ENCODE data around the gene DNAJC11. TPM values are rescaled to one million over a fixed set of nuclear protein-coding genes. Genes with fewer than 3 reads are reported as not detected.

Gene DNAJC11
- total RNA-seq, 2 donors from 2014 or later, result 25.3 to 48.0 TPM

- Histone ChIP-seq H3K27ac (no peak overlapping the region), H3K4me3 (no peak overlapping the region), H3K9me3 (no peaks in the 10 kb centered on the region), H3K36me3 (peaks cover 31% of the 10 kb centered on the region), H3K27me3 (no peaks in the 10 kb centered on the region), H3K4me1 (peaks cover 0 to 4% of the 10 kb centered on the region in 2 donors)
- no peak for DNase-seq (ENCODE audit: low spot score)
- TF ChIP-seq, protein P1, sequence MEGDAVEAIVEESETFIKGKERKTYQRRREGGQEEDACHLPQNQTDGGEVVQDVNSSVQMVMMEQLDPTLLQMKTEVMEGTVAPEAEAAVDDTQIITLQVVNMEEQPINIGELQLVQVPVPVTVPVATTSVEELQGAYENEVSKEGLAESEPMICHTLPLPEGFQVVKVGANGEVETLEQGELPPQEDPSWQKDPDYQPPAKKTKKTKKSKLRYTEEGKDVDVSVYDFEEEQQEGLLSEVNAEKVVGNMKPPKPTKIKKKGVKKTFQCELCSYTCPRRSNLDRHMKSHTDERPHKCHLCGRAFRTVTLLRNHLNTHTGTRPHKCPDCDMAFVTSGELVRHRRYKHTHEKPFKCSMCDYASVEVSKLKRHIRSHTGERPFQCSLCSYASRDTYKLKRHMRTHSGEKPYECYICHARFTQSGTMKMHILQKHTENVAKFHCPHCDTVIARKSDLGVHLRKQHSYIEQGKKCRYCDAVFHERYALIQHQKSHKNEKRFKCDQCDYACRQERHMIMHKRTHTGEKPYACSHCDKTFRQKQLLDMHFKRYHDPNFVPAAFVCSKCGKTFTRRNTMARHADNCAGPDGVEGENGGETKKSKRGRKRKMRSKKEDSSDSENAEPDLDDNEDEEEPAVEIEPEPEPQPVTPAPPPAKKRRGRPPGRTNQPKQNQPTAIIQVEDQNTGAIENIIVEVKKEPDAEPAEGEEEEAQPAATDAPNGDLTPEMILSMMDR (IDR thresholded peaks at IDR 0.05), result no peak
Measured at GRCh38 chr1:6653436-6654290, 48.0 kb downstream of the DNAJC11 start.

DNA sequence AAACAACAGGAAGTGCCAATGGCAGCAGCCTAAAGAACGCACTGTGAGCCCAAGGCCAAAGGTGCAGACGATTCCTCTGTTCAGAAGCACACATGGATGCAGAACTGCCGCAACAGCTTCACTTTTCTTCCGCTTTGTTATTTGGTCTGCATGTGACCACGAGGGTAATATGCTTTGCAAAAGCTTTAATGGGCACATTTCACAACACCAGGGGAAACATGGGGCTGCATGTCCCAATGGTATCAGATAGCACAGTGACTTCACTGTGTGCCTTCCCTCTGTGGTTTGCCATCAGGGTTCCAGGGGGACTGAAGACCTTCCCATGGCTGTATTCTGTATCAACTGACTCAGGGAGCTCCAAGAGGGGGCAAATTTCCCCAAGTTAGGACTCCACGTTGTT, 48.6 kb downstream of the DNAJC11 start:
- no peak overlapping the region for H3K27ac ChIP-seq
- TF ChIP-seq, protein P1 (IDR thresholded peaks at IDR 0.05), result no peak
- H3K27me3 ChIP-seq, result no peaks in the 10 kb centered on the region
- no peak overlapping the region for H3K4me3 ChIP-seq
- peaks cover 0 to 4% of the 10 kb centered on the region in 2 donors for H3K4me1 ChIP-seq
- no peaks in the 10 kb centered on the region for H3K9me3 ChIP-seq
- DNase-seq (ENCODE audit: low spot score), result no peak
- H3K36me3 ChIP-seq, result peaks cover 31% of the 10 kb centered on the region

- Histone ChIP-seq H3K36me3 (peaks cover 31% of the 10 kb centered on the region), H3K27ac (no peak overlapping the region), H3K9me3 (no peaks in the 10 kb centered on the region), H3K27me3 (no peaks in the 10 kb centered on the region), H3K4me3 (no peak overlapping the region), H3K4me1 (no peaks in the 10 kb centered on the region)
- TF ChIP-seq, protein P1 (IDR thresholded peaks at IDR 0.05), result no peak
- DNase-seq (ENCODE audit: low spot score), result no peak
Measured at GRCh38 chr1:6651909-6652308, 49.7 kb downstream of the DNAJC11 start.

DNA sequence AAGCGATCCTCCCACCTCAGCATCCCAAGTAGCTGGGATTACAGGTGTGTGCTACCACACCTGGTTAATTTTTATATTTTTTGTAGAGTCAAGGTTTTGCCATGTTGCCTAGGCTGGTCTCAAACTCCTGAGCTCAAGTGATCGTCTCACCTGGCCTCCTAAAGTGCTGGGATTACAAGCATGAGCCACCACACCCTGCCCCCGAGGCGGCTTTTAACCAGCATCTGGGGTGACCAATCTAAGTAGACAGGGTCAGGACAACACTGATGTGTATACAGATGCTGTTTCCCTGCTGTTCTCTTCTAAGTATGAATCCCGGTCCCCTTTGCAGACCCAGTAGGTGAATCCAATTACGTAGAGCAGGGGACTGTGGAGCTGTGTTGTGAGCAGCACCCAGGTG, 53.1 kb downstream of the DNAJC11 start:
- no peak overlapping the region for H3K27ac ChIP-seq
- no peaks in the 10 kb centered on the region for H3K9me3 ChIP-seq
- H3K36me3 ChIP-seq, result peaks cover 44% of the 10 kb centered on the region
- no peak overlapping the region for H3K4me3 ChIP-seq
- no peak for DNase-seq (ENCODE audit: low spot score)
- TF ChIP-seq, protein P1 (IDR thresholded peaks at IDR 0.05), result no peak
- no peaks in the 10 kb centered on the region for H3K27me3 ChIP-seq
- H3K4me1 ChIP-seq, result no peaks in the 10 kb centered on the region

GRCh38 chr1:6646499-6647148, 55.0 kb downstream of the DNAJC11 start:
- no peak overlapping the region for H3K27ac ChIP-seq
- TF ChIP-seq, protein P1 (IDR thresholded peaks at IDR 0.05), result peak; percentile 53 to 70
- H3K4me1 ChIP-seq, result no peaks in the 10 kb centered on the region
- H3K4me3 ChIP-seq, result no peak overlapping the region
- DNase-seq (ENCODE audit: low spot score), result no peak
- peaks cover 35% of the 10 kb centered on the region for H3K36me3 ChIP-seq
- no peaks in the 10 kb centered on the region for H3K27me3 ChIP-seq
- H3K9me3 ChIP-seq, result no peaks in the 10 kb centered on the region

Measured in right atrium auricular region (tissue), 2 donors.